ENCODE data around the gene CBY1.
A peak's percentile ranks its signal among the peaks of the same experiment; 100 is the strongest.
"Not testable (repeated sequence)": the region's sequence is repeated elsewhere in the genome, so short reads cannot be mapped to it uniquely, and the experiment has no call there.

CBY1 gene

GRCh38 chr22:38656256-38657044 lies at the start of gene CBY1, which contains the start of gene FAM227A:
CBY1 (plus strand) TSS chr22:38656638; CDS start chr22:38668055, 11,417 bp downstream.
FAM227A (minus strand) TSS chr22:38656392; CDS start chr22:38650168, 6,224 bp downstream.
- peak; percentile 57 to 85 for DNase-seq (ENCODE audit: extremely low read depth in 1 of 2, low read depth in 1 of 2)

- no peak for DNase-seq (ENCODE audit: extremely low read depth in 1 of 2, low read depth in 1 of 2)
These were observed 48.8 kb upstream of the CBY1 start for GRCh38 chr22:38607680-38608079.

DNA sequence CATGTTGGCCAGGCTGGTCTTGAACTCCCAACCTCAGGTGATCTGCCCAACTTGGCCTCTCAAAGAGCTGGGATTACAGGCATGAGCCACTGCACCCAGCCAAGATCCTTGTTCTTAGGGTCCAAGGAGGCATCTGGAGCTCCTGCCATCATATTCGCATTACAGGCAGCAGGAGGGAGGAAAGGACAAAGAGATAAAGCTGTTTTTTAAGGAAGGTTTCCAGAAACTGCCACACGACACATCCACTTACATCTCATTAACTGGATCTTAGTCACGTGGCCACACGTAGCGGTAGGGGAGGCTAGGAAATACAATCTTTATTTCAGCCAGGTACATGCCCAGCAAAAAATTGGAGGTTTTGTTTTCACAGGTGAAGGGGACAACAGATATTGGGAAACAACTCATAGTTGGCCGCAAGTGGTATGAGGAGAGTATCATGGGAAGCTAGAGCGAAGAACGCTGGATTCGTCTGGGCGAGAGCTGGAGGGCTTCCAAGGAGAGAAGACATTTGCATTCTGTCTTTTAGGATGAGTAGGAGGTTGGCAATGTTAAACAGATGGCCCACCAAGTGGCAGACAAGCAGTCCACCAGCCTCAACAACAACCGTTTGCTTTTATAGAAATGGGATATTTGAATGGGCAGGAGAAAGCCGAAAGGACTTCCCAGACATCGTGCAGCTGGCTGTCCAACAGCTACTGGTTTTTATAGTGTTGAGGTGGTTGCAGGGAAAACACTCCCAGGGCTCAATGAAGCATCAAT lies 47.3 kb upstream of the CBY1 start:
- no peak for DNase-seq (ENCODE audit: extremely low read depth in 1 of 2, low read depth in 1 of 2)

GRCh38 chr22:38610234-38610633 lies 46.2 kb upstream of the CBY1 start:
- DNase-seq (ENCODE audit: extremely low read depth in 1 of 2, low read depth in 1 of 2), result no peak

- no peak for DNase-seq (ENCODE audit: extremely low read depth in 1 of 2, low read depth in 1 of 2)
These were observed 44.9 kb upstream of the CBY1 start for GRCh38 chr22:38611559-38611958.

GRCh38 chr22:38612217-38613006 lies 44.0 kb upstream of the CBY1 start:
- no peak for DNase-seq (ENCODE audit: extremely low read depth in 1 of 2, low read depth in 1 of 2)

DNA sequence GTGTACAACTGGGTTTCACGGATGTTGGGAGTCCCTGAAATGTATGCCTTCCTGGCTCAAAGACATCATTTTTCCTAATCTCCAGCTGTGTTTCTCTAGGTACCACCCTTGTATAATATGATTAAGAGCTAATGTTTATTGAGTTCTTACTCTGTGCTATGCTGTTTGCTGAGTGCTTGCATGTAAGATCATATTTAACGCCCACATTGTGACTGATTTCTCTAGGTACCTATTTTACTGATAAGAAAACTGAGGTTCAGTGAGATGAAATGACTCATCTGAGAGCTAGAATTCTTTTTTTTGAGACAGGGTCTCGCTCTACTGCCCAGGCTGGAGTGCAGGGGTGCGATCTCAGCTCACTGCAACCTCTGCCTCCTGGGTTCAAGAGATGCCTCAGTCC lies 42.9 kb upstream of the CBY1 start:
- no peak for DNase-seq (ENCODE audit: extremely low read depth in 1 of 2, low read depth in 1 of 2)

DNA sequence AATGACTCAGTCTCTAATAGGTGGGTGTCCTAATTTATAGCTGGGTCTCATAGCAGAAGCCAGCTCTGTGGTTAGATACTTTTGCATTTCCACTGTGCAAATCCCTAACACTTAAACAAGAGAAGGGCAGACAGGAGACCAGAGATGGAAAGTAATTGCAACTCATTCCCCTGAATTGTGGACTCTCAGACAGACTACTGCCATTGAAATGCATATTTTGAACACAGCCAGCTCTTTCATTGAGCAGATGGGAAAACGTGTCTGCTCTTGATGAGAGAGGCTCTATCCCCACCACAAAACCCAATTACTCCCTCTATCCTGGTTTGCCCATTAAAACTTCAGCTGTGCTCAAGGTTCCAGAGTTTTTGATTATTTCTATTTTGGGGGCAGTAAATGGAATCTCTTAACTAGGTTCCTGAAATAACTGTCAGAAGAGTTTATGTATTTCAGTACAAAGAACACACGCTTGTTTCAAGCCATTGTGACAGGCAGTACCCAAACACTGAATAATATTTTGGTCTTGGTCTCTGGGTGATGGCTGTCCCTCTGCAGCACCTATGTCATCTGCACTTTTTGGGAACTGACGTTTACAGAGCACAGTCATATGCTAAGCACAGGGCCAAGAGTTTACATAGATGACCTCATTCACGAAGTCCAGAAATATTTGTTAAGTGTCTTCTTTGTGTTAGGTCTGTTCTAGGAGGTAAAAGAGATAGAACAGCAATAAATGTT lies 41.9 kb upstream of the CBY1 start:
- no peak for DNase-seq (ENCODE audit: extremely low read depth in 1 of 2, low read depth in 1 of 2)

GRCh38 chr22:38615064-38615405 lies 41.4 kb upstream of the CBY1 start:
- DNase-seq (ENCODE audit: extremely low read depth in 1 of 2, low read depth in 1 of 2), result not testable (repeated sequence)

DNA sequence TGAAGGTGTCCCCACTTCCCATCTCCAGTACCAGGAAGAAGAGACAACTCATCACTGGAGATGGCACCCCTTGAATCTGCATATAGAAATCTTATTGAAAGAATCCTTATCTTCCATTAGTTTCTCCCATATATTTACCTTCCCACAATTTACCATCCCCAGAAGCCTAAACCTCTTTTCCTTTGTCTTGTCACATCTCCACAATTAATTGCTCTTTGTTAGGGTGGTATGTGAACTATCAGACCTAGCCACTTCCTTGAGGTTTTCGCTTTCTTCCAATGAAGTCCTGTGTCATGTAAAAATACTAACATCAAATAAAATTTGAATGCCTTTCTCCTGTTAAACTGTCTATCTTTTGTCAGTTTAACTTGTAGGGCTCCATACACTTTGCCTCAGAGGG lies 38.2 kb upstream of the CBY1 start:
- no peak for DNase-seq (ENCODE audit: extremely low read depth in 1 of 2, low read depth in 1 of 2)

- DNase-seq (ENCODE audit: extremely low read depth in 1 of 2, low read depth in 1 of 2), result no peak
These were observed 37.8 kb upstream of the CBY1 start for GRCh38 chr22:38618682-38619081.

DNA sequence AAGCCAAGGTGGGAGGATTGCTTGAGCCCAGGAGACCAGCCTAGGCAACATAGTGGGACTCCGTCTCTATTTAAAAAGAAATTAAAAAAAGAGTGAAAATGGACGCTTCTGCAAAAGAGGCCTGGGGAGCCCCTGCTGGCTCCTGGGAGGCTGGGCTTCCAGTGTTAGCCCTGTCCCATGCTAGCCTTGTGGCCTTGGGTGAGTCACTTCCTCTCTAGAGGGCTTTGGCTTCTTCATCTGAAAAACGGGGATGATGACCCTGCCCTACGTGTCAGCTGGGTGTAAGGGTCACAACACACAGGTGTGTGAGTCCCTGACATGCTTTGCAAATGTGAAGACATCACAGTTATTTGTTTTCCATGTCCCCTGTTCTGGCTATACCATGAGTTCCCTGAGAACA lies 33.1 kb upstream of the CBY1 start:
- DNase-seq (ENCODE audit: extremely low read depth in 1 of 2, low read depth in 1 of 2), result no peak

GRCh38 chr22:38628444-38628843 lies 28.0 kb upstream of the CBY1 start:
- DNase-seq (ENCODE audit: extremely low read depth in 1 of 2, low read depth in 1 of 2), result no peak

DNA sequence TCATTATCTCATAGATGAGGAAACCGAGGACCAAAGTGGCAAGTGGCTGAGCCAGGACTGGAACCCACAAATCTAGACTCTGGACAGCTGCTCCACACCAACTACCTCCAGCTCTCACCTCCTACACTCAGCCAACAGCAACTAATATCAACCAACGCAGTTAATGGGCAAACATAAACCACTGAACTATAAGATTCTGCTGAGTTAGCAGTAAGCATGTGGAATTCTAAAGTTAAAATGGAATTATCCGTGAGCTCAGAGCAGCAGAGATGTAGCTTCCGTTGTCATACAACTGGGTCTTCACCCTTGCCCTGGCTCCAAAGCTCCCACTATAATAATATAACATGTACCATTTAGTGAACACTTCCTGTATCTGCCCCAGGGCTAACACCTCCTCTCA lies 27.3 kb upstream of the CBY1 start:
- DNase-seq (ENCODE audit: extremely low read depth in 1 of 2, low read depth in 1 of 2), result no peak

DNA sequence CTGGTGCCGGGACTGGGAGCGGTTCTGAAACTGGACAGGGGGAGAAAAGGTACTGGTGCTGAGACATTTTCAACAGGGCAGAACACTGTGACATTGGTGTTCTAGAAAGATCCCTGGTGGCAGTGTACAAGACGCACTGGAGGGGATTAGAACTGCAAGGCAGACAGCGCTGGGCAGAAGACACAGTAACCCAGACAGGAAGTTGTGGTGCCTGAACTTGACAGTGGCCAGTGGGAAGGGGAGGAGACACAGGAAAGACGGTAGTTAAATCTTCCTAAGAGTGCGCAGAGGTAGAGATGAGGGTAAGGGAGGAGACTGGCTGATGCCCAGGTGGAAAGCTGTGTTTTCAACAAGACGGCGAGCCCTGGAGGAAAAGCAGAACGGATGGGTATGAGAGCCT lies 24.7 kb upstream of the CBY1 start:
- no peak for DNase-seq (ENCODE audit: extremely low read depth in 1 of 2, low read depth in 1 of 2)

- no peak for DNase-seq (ENCODE audit: extremely low read depth in 1 of 2, low read depth in 1 of 2)
These were observed 23.9 kb upstream of the CBY1 start for GRCh38 chr22:38632528-38632927.

GRCh38 chr22:38638216-38638615 lies 18.2 kb upstream of the CBY1 start:
- no peak for DNase-seq (ENCODE audit: extremely low read depth in 1 of 2, low read depth in 1 of 2)

- no peak for DNase-seq (ENCODE audit: extremely low read depth in 1 of 2, low read depth in 1 of 2)
These were observed 17.7 kb upstream of the CBY1 start for GRCh38 chr22:38638728-38639127.

GRCh38 chr22:38641476-38642040 lies 14.9 kb upstream of the CBY1 start:
- DNase-seq (ENCODE audit: extremely low read depth in 1 of 2, low read depth in 1 of 2), result no peak

- DNase-seq (ENCODE audit: extremely low read depth in 1 of 2, low read depth in 1 of 2), result not testable (repeated sequence)
These were observed 12.2 kb upstream of the CBY1 start for GRCh38 chr22:38644245-38644644.
